Measurements from ENCODE around the gene BRD1.

Gene BRD1

GRCh38 chr22:49810363-49811019 is 17.2 kb downstream of the BRD1 start:
- H3K27ac ChIP-seq, result no peak overlapping the region
- H3K4me3 ChIP-seq, result no peak overlapping the region

DNA sequence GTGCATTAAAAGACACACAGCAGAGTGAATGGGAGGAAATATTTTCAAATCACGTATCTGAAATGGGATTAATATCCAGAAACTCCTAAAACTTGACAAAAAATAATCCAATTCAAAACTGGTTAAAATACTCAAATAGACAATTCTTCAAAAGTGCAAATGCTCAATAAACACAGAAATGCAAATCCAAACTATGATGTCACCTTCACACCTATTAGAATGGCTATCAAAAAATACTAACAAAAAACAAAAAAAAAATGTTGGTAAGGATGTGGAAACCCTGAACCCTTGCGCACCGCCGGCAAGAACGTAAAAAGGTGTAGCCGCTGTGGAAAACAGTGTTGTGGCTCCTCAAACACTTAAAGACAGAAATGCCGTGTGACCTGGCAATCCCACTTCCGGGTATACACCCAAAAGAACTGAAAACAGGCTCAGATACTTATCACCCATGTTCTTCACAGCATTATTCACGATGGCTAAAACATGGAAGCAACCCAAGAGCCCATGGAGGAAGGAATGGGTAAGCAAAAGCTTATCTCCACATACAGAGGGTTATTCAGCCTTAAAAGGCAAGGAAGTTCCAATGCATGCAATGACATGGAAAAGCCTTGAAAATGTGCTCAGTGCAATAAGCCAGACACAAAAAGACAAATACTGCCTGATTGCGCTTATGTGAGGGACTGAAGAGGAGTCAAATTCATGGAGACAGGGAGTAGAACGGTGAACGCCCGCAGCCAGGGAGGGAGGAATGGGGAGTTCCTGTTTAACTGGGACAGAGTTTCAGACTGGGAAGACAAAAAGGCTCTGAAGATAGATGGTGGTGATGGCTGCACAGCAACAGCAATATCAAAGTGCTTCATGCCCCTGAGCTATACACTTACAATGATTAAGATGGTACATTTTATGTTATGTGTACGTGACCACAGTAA is 19.6 kb downstream of the BRD1 start:
- Histone ChIP-seq H3K4me3 (no peak overlapping the region), H3K27ac (peak overlapping the region in 1 of 21 experiments; percentile 5)

GRCh38 chr22:49807129-49807528 is 20.5 kb downstream of the BRD1 start:
- Histone ChIP-seq H3K27ac (no peak overlapping the region), H3K4me3 (no peak overlapping the region)

- Histone ChIP-seq H3K27ac (no peak overlapping the region), H3K4me3 (no peak overlapping the region)
Observed at GRCh38 chr22:49803737-49804375, 23.8 kb downstream of the BRD1 start.

DNA sequence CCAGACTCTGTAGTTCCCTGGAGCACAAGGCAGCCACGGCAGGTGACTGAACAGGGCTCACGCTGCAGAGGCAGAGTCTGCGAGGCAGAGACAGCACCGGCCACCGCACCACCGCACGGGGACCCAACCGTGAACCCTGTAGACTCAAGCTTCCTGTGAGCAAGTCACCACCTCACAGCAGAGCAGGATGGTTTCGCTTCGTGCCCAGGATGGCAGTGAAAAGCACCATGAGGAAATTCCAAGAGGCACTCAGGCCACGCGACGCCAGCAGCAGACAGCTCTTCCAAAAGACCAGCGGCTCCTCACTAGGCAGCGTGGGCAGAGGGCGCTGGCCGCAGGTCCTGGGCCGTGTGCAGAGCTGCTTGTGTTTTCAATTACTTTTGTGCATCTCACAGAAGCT is 24.5 kb downstream of the BRD1 start:
- Histone ChIP-seq H3K27ac (no peak overlapping the region), H3K4me3 (no peak overlapping the region)

GRCh38 chr22:49801391-49802060 is 26.1 kb downstream of the BRD1 start:
- Histone ChIP-seq H3K27ac (no peak overlapping the region), H3K4me3 (no peak overlapping the region)

- Histone ChIP-seq H3K4me3 (no peak overlapping the region), H3K27ac (no peak overlapping the region)
Observed at GRCh38 chr22:49800408-49801238, 27.1 kb downstream of the BRD1 start.

DNA sequence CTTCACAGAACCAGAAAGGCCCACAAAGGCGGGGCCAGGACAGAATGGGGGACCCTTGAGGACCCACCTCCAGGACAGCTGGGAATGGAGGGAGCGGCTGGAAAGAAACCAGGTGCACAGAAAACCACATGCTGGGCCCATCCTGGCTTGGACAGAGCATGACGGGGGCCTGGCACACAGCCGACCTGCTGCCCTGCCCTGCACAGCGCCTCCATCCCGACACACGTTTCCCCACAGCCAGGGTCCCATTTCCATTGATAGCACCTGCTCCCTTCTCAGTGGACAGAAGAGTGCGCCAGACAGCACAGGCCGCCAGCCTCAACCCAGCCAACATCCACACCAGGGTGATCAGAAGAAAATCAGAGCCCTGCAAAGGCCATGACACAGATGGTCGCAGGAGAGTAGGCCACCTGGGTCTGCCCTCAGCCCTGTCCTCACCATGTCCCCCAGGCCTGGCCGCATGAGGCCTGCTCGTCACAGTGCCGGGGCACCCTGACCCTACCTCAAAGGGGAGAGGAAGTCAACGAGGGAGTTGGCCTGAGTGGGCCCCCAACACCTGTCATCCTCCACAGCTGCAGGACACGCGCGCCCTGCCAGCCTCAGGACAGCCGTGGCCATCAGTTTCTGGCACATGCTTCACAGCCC is 28.1 kb downstream of the BRD1 start:
- Histone ChIP-seq H3K4me3 (no peak overlapping the region), H3K27ac (no peak overlapping the region)

DNA sequence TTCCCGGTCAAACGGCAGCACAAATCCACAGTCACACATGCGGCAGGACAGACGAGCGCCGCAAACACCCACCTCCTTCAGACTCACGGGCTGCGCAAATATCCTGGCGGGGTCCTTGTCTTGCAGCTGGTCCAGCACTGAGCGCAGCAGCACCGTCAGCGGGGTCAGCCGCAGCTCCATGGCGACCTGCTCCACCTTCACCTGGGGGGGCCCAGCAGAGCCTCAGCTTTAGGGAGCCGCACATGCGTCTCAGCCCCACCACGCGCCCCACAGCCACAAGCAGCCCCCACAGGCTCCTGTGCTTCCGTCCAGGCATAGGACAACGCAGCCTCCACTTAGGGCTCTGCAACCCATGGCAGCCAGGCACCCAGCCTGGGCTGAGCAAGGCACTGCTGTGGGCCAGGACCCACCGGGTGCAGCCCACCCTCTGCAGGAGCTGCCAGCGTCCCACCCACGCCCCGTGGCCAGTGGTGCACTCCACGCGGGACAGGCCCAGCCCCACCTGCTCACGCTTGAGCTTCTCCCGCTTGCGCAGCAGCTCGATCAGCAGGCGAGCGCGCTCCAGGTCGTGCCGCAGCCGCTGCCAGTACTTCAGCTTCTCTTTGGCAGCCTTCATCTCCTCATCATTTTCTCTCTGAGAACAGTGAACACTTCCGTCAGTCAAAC is 29.1 kb downstream of the BRD1 start:
- no peak overlapping the region for H3K27ac ChIP-seq
- H3K4me3 ChIP-seq, result no peak overlapping the region

- Histone ChIP-seq H3K27ac (no peak overlapping the region), H3K4me3 (no peak overlapping the region)
Observed at GRCh38 chr22:49797706-49798105, 30.0 kb downstream of the BRD1 start.

DNA sequence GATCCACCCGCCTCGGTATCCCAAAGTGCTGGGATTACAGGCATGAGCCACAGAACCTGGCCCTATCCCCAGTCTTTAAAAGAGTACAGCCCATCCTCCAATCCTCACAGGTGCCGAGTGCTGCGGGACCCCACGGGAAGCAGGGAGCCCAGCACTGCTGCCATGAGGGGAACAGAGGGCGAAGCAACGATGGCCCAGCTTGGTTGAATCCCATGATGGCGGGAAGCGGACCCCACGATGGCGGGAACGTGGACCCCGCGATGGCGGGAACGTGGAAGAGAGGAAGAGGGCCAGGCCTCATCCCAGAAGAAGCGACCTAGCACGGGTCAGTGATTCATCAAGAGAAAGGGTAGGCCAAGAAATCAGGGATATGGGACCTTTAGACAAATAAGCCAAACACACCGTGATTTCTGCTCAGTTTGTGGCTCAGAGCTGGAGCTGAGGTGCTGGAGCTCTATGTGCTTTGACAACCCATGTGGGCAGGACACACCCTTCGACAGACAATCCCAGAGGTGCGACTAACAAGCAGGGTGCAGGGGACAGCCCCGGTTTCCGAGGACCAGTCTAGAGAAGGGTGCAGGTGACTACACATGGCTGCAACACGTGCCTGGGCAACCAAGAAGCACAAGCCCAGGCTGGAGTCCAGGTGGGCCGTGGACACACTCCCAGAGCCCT is 30.9 kb downstream of the BRD1 start:
- no peak overlapping the region for H3K27ac ChIP-seq
- H3K4me3 ChIP-seq, result no peak overlapping the region

- Histone ChIP-seq H3K27ac (no peak overlapping the region), H3K4me3 (no peak overlapping the region)
Observed at GRCh38 chr22:49795521-49795920, 32.2 kb downstream of the BRD1 start.

- H3K27ac ChIP-seq, result no peak overlapping the region
- H3K4me3 ChIP-seq, result no peak overlapping the region
Observed at GRCh38 chr22:49793871-49794270, 33.8 kb downstream of the BRD1 start.

GRCh38 chr22:49793296-49793695 is 34.4 kb downstream of the BRD1 start:
- H3K27ac ChIP-seq, result no peak overlapping the region
- no peak overlapping the region for H3K4me3 ChIP-seq

- Histone ChIP-seq H3K4me3 (no peak overlapping the region), H3K27ac (peak overlapping the region in 2 of 21 experiments; percentile 1 to 3)
Observed at GRCh38 chr22:49792107-49792506, 35.6 kb downstream of the BRD1 start.

GRCh38 chr22:49791682-49792081 is 36.0 kb downstream of the BRD1 start:
- peak overlapping the region in 4 of 21 experiments; percentile 1 to 43 (median 20) for H3K27ac ChIP-seq
- H3K4me3 ChIP-seq, result no peak overlapping the region

DNA sequence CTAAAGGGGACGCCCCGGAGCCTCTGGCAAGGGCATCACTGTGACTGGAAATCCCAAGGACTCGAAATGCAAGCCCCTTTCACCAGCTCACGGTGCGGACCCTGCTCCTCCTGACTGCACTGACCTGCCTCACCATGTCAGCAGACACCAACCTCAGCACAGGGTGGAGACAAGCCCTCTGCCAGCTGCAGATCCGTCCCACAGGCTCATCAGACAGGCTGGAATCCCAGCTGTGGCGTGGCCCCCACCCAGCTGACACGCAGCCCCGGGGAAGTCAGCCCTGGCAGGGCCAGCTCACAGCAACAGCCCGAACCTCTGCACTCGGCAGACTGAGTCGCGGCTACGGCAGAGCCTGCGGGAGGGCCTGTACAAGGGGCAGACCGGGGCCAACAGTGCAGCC is 36.8 kb downstream of the BRD1 start:
- Histone ChIP-seq H3K27ac (peak overlapping the region in 6 of 21 experiments; percentile 0 to 43 (median 22)), H3K4me3 (no peak overlapping the region)

Measured in skin epidermis (tissue), 12 donors.